Skeletal muscle cell (primary cell): ENCODE results near the gene PTPN18.

Experiments used
- DNase-seq: peaks from one replicate; pipeline ENCODE4 v3.0.0-alpha.2; 2010; ENCODE audit warnings: low read depth
- H3K4me3 ChIP-seq: 2 replicates; pipeline ENCODE4 v1.5.1; 2011; ENCODE audit warnings: low read depth, mild to moderate bottlenecking, control low read depth, low read length, moderate library complexity

Gene PTPN18

GRCh38 chr2:130376433-130377293, 20.8 kb downstream of the PTPN18 start:
- DNase-seq = no peak
- no peak overlapping the region for H3K4me3 ChIP-seq

GRCh38 chr2:130377491-130377890, 21.6 kb downstream of the PTPN18 start:
- H3K4me3 ChIP-seq = no peak overlapping the region
- no peak for DNase-seq

- no peak overlapping the region for H3K4me3 ChIP-seq
- no peak for DNase-seq
Observed at GRCh38 chr2:130378206-130378897, 22.5 kb downstream of the PTPN18 start.

GRCh38 chr2:130378898-130379214, 23.0 kb downstream of the PTPN18 start:
- DNase-seq = no peak

GRCh38 chr2:130380096-130380934, 24.5 kb downstream of the PTPN18 start:
- DNase-seq = no peak

More at GRCh38 chr2:130378898-130379214, 23.0 kb downstream of the PTPN18 start:
- no peak overlapping the region for H3K4me3 ChIP-seq

GRCh38 chr2:130381145-130381544, 25.3 kb downstream of the PTPN18 start:
- H3K4me3 ChIP-seq = no peak overlapping the region
- no peak for DNase-seq

More at GRCh38 chr2:130380096-130380934, 24.5 kb downstream of the PTPN18 start:
- no peak overlapping the region for H3K4me3 ChIP-seq

- no peak overlapping the region for H3K4me3 ChIP-seq
- no peak for DNase-seq
Observed at GRCh38 chr2:130381619-130382018, 25.8 kb downstream of the PTPN18 start.

- H3K4me3 ChIP-seq = no peak overlapping the region
- DNase-seq = no peak
Observed at GRCh38 chr2:130382313-130382917, 26.6 kb downstream of the PTPN18 start.

- no peak for DNase-seq
- no peak overlapping the region for H3K4me3 ChIP-seq
Observed at GRCh38 chr2:130385709-130386108, 29.9 kb downstream of the PTPN18 start.

GRCh38 chr2:130387071-130387400, 31.2 kb downstream of the PTPN18 start:
- DNase-seq = no peak
- H3K4me3 ChIP-seq = no peak overlapping the region

- no peak overlapping the region for H3K4me3 ChIP-seq
- DNase-seq = no peak
Observed at GRCh38 chr2:130387804-130388203, 31.9 kb downstream of the PTPN18 start.

GRCh38 chr2:130388221-130388907, 32.5 kb downstream of the PTPN18 start:
- DNase-seq = no peak
- no peak overlapping the region for H3K4me3 ChIP-seq

- no peak overlapping the region for H3K4me3 ChIP-seq
- DNase-seq = no peak
Observed at GRCh38 chr2:130389358-130389757, 33.5 kb downstream of the PTPN18 start.

GRCh38 chr2:130389783-130390182, 33.9 kb downstream of the PTPN18 start:
- H3K4me3 ChIP-seq = no peak overlapping the region
- no peak for DNase-seq

- DNase-seq = no peak
- peak overlapping the region; percentile 55 for H3K4me3 ChIP-seq
Observed at GRCh38 chr2:130390460-130391057, 34.7 kb downstream of the PTPN18 start.

GRCh38 chr2:130391058-130391871, 35.4 kb downstream of the PTPN18 start:
- DNase-seq = peak; percentile 39
- H3K4me3 ChIP-seq = peak overlapping the region; percentile 55

- no peak for DNase-seq
- peak overlapping the region; percentile 55 for H3K4me3 ChIP-seq
Observed at GRCh38 chr2:130391872-130392670, 36.2 kb downstream of the PTPN18 start.
